CD4-positive, alpha-beta T cell treated with Interleukin-15 for 1 hour (primary cell): ENCODE results near the gene TNP1.

Experiments
- DNase-seq: peaks from one replicate; pipeline ENCODE4 v3.0.0-alpha.2; 2020

TNP1 gene

DNA sequence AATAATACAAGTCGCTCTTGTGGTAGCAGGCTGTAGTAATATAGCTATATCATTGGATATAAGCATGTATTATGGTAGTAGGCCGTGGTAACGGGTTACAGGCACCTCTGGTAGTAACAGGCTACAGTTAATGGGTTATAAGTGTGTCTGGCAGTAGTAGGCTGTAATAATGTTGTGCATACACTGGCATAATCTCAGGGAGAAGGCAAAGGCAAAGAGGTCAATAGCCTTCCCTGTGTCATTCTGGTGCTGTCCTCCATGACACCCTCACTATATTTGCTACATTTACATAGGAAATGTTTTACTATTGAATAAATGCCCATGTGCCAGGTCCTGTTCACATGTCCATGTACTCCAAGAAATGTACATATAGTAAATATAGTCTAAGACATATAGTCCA, 12.8 kb upstream of the TNP1 start:
- DNase-seq, result no peak

DNA sequence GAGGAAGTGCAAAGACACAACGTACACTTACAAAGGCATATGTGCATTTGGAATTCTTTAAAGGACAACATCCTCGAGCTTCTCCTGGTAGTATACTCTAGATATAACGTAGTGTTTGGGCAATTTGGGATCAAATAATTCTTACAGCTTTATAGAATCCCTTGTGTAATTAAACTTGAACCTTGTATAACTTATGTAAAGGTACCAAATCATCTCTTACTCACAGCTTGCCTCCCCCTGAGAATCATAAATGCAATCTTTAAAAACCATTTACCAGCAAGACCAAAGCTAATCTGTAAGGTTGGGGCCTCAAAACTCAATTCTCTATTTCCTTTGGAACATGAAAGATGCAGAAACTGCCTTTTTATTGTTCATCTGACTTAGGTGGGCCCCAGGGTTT, 12.2 kb upstream of the TNP1 start:
- no peak for DNase-seq

DNA sequence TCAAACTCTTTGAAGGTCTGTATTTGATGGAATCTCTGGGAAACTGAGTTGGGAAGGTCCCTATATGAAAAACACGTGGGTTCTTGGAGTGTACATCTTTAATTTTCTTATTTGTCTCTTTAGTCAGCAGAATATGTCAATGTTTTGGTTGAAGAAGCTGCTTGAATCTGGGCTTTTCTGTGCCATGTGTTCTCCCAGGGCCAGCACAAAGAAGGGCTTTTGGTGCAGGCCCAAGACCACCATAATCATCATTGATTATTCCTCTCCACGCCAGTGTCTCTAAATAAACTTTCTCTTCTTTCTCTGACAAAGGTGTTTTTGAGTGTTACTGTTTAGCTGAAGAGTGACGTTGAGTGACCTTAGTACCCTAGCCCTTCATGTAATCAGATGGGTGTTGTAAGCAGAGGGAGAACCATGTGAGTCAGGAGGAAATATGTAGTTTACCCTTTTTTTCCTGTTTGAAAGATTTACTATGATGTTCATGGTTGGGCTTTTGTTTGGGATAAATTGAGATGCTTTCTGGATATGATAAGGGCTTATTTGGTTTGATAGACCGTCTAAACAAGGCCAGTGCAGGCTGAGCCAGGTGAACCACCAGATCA, 11.6 kb upstream of the TNP1 start:
- DNase-seq, result no peak

- no peak for DNase-seq
Observed at GRCh38 chr2:216870508-216871332, 10.9 kb upstream of the TNP1 start.

DNA sequence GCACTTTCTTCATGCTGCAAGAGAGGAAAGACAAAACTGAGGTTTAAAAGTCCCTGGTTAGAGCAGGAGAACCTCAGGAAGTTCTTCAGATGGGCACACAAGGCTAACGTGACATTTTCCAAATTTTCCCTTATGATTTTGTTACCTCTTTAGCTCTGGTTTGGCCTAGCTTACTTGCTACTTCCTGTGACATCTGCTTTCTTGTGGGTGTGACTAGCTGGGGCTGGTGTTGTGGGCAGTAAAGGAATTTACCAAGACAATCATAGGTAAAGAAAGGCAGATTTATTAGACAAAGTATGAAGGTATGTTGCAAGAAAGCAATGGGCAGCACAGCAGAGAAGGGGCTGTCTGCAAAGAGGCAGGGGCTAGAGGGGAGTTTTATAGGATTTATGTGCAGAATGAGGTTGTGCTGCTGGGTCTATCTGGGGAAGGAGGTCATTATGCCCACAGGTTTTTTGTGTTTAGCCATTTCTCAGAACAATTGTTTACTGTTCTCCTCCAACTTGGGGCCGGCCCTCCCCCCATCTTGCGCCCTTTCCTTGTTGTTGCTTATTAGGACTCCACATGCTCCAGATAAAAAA, 6.7 kb upstream of the TNP1 start:
- no peak for DNase-seq

DNA sequence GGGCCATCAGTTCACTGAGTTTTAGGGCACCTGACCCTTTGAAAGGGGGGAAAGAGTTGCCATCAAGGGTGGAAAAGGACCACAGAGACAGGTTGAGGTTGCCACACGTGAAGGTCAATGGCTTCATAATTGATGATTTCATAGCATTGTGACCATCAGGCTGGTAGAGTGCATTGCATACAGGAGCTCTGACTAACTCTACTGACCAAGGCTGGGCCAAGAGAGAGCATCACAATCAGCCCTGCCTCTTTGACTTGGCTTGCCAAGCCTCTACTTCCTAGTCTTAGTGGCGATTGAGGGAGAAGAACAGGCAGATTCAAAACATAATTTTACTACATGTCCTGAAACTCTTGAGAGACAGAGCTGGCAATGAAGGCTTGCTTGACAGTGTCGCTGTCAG, 5.8 kb upstream of the TNP1 start:
- DNase-seq, result no peak

DNA sequence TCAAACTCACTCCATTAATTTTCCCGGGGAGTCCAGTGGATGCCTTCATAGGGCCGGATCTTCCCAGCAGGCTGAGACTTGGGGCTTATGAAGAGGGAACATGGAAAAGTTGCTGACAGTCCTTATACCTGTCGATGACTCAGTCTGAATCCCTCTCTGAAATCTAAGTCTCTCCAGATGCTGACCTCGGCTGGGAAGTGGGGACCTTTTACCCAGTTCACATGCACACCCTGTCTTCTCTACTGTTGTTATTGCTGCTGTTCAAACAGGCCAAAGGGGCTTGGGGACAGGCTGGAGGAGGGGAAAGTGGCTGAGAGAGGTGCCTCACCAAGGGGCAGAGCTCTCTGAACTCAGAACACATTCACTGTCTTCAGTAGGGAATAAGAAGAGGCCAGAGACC, 4.1 kb upstream of the TNP1 start:
- DNase-seq, result no peak

DNA sequence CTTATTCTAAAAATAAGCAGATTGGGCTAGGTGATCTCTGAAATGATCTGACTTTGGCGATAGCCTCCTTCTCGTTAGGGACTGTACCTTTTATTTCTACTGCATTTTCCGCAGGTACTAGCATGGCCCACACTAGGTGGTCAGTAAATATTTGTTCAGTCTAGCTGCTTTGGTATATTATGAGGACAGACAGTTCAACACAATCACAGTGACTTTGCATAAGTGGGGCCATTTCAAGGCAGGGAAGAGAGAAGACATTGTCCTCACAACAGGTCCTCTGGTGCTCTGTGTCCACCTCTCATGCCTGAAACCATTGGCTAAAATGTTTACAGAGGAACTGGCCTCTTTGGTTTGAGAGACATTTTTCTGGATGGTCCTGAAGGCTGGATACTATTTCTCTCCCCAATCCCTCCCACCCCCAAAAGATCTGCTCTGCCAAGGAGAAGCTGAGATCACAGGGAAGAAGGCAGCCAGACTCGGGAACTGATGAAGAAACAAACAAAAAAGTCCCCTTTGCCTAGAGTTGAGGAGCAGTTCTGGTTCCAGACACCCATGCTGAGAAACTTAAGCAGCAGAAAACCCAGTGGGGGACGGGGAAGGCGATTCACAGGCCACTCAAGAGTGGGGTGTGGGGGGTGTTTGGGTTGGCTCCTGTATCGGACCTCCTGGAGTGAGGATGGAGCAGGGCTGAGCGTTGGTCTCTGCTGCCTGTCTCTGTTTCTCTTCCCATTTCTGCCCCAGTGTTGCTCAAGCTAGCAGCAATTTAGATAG, 2.9 kb upstream of the TNP1 start:
- DNase-seq, result no peak

DNA sequence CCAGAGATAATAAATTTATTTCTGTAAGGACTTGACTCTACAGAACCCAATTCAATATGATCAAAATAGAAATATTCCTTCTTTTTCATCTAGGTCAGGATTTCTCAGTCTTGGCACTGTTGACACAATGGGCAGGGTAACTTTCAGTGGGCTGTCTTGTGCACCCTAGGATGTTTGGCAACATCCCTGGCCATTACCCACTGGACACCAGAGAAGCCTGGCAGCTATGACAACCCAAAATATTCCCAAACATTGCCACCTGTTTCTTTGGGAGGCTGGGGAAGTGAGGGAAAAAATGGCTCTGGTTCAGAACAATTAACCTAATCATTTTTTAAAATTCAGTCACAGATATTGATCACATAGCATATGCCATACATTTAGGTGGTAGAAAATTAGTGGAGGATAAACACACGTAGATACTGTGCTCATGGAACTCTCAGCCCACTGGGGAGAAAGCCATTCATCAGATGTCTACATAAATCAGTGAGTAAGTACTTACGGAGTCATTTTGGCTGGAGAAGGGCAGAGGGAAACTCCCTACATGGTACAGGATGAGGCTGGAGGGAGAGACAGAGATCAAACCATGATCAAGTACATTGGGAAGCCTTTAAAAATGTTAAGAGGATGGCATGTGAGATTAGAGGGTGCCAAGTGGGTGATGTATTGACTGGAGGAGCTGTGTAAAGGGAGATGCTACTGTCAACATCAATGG, 718 bp upstream of the TNP1 start:
- DNase-seq, result no peak

DNA sequence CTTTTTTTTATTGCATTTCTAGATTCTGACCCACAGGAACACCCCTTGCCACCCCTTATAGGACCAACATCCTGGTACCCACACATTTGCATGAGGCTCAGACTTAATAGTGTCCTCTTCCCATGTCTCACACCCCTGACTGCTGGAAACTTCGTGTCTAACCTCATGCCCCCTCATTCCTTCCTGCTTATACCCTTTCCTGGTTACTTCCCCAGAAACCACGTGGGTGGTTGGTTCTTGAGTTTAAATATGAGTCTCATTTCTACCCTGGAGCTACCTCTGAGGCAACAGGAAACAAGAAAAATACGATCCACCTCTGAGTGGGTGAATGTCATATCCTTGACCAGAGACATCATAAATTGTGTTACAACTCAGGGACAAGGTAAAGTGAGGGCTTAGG, 1.6 kb downstream of the TNP1 start:
- DNase-seq, result no peak

DNA sequence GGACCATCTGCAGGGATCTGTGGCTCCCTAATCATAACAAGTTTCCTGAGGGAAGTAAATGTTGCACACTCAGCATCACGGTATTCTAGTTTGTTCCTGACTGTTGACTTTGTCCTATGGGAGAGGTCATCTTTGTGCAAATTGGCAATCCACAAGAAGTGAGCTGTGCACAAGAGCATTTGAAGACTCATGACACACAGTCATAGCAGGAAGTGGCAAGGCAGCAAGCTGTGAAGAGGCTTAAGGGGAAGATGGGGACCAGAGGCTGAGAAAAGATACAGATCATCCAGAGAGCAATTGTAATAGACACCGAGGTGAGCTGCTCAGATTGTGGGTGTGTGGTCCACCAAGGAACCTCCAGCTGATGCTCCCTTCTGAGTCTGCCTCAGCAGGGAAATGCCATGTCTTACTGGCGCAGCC, 2.7 kb downstream of the TNP1 start:
- no peak for DNase-seq

DNA sequence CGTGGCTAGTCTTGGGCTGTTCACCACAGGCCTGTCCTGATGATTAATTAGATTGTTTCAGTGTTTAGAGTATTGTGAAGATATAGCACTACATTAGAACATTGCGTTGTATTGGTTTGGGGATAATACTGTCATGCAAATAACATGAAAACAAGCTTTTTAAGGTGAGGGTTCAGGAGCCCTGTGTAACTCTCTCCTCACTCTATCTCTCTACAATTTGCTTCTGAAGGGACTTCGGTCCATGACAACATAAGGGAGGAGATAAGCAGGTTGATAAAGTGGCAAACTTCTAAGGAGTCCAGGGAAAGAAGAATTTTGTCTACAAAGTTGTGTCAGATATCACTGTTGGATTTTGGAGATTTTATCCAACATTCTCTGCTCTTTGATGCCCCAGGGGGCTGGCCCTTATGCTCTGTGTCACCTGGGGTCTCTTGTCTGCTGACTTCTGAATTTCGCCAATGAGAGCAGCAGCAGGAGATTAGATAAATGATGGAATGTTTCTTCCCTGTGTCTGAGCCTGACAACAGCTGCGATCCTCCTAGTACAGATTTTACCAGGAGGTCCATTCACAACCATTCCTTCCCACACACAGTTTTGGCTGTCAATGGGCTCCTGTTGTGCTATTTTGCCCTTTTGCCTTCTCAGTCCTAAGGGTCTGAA, 3.3 kb downstream of the TNP1 start:
- no peak for DNase-seq

DNA sequence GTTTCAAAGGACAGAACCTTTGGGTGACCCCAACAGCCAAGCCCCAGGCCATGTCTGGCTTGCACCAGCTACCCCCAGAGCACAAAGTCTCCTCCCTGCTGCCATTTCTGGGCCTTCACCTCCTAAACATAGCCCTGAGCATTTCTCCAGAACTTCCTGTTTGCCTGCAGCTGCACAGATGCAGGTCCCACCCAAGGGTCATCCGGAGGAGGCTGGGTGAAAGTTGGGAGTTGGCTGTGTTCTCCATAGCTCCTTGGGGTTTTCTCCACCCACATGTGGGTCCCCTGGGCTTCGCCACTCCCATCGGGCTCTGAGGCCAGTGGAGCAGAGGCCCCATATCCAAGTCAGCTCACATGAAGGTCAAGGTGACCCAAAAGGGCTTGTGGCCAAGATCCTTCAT, 4.3 kb downstream of the TNP1 start:
- DNase-seq, result no peak

DNA sequence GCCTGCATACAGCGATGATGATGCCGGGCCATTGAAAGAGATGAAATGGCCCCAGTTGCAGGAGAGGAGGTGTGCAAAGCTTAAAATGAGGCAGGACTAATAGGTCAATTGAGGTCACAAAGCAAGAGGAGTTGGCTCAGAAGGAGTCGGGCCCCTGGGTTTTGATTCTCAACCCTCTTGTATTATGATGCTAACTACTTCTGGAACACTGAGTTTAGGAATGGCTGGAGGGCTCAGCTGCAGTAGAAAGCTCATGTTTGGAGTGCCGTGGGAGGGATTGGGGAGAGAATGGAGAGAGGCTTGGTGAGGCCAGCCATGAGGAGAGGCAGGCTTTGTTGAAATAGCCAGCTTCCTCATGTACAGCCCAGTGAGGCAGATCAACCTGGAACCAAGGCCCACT, 4.8 kb downstream of the TNP1 start:
- no peak for DNase-seq

GRCh38 chr2:216851486-216852090, 8.3 kb downstream of the TNP1 start:
- DNase-seq, result no peak

- no peak for DNase-seq
Observed at GRCh38 chr2:216850665-216851322, 9.1 kb downstream of the TNP1 start.

DNA sequence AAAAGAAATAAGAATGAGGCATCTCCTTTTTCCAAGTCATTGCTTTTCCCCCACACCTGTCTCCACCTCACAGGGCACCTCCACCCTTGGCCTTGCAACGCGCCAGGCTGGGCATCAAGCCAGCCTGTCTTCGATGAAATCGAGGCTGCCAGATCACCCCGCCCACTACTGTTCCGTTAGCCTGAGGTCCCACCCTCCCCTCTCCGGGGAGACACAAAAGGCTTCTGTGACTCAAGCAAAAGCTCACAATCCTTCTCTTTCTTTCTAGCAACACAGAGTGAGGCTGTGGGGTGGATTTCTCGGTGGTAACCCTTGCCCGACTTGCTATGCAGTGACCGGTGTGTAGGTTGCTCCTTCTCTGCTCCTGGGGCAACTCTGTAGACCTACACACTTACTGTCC, 9.9 kb downstream of the TNP1 start:
- DNase-seq, result no peak

DNA sequence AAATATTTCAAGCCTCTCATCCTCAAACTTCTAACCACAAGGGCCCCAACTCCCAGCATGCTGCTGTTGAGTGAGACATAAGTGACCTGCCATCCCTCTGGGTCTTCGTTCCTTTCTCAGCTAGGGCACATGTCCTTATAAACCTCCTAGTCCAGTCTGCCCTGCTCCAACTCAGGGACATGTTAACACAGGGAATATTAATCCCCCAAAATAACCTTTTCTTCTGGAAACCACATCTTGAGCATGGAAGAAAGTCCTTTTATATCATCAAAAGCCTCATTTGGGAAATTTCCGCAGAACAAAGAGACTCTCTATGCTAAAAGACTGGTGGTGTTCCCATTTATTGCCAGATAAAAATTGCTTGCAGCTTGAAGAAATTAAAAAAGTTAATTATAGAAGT, 14.4 kb downstream of the TNP1 start:
- no peak for DNase-seq

DNA sequence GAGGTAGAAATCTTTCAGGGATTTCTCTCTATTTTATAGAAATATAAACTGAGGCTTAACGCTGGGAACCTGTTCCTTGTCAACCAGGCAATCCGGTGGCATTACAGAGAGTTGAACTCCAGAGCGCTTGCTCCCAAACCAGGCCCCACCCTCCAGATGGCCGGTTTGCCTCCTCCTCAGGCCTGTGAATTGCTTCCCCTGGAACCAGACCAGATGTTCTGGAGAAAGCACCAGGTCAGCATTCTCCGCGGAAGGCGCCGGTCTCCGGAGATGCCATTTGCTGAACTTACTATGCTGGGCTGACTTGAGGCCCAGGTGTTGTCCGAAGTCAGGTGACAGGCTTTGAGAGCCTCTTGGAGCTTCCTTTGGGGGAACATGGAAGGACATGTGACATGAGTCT, 17.2 kb downstream of the TNP1 start:
- no peak for DNase-seq

DNA sequence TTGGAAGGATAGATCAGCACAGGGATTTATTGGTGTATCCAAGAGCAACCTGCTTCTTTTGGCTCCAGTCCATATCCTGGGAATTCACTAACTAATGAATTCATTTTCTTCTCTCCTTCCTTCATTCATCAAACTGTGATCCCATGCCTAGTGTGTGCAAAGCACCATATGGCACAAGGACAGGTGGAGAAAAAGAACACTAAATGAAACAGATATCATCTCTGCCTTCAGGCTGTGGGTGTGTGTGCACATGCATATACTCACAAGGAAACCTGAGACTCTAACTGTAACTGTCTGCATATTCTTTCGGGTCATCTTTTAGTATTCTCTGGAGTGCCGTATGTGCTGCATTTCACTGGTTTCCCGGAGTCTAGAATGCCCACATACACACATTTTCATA, 20.2 kb downstream of the TNP1 start:
- no peak for DNase-seq

DNA sequence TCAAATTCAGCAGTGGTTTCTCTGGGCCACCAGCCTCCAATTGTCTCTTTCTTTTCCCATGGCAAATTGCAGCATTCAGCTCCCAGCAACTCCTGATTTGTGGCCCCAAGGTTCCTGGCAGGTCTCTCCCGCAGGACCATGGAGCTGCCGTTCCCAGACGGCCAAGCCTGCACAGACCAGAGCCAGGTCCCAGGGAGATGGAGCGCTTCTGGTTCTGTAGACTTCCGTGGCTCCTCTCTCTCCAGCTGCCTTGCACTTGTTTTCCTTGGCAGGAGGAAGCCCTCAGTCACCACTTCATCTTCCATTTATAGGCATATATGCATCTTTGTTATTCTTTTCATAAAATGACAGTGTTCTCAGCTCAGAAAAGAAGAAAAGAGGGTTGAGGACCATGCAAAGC, 21.7 kb downstream of the TNP1 start:
- no peak for DNase-seq

DNA sequence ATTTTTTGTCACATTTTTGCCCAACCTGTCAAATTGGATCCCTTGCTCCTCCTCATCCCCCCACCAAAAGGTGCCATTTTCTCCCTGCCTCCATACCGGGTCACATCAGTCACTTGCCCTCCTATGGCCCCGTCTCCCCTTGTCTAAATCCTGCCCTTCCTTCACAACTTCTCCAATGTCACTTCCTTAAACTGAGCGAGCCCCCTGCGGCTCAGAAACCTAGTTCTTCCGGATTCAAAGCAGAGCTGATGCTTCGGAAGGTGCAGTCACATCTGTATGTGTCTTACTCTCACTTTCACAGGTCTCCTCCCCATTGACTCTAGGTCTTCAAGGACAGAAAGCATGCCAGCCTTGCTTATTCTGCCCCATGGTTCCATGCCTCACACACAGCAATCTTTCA, 22.1 kb downstream of the TNP1 start:
- DNase-seq, result no peak
